ENCODE results near the gene TPD52L1. TPM values are rescaled to one million over a fixed set of nuclear protein-coding genes. Genes with fewer than 3 reads are reported as not detected.

Gene TPD52L1
- total RNA-seq, 1 donor from 2014 or later = not detected

GRCh38 chr6:125151700-125152099 lies 1.9 kb upstream of the TPD52L1 start:
- Mint-ChIP-seq H3K4me3 (ENCODE audit: unreplicated experiment) (no peak overlapping the region), H3K27me3 (ENCODE audit: unreplicated experiment) (peaks cover 2% of the 10 kb centered on the region), H3K9me3 (ENCODE audit: unreplicated experiment) (peaks cover 1% of the 10 kb centered on the region), H3K27ac (ENCODE audit: unreplicated experiment) (no peak overlapping the region), H3K4me1 (ENCODE audit: low read depth, unreplicated experiment) (no peaks in the 10 kb centered on the region), H3K36me3 (ENCODE audit: unreplicated experiment) (no peaks in the 10 kb centered on the region)
- DNase-seq = no peak
- TF ChIP-seq CTCF (IDR thresholded peaks at IDR 0.05; ENCODE audit: partially characterized antibody, unreplicated experiment) = no peak

- Mint-ChIP-seq H3K4me3 (ENCODE audit: unreplicated experiment) (peak overlapping the region; percentile 86), H3K27me3 (ENCODE audit: unreplicated experiment) (peaks cover 2% of the 10 kb centered on the region), H3K36me3 (ENCODE audit: unreplicated experiment) (no peaks in the 10 kb centered on the region), H3K4me1 (ENCODE audit: low read depth, unreplicated experiment) (no peaks in the 10 kb centered on the region), H3K27ac (ENCODE audit: unreplicated experiment) (no peak overlapping the region), H3K9me3 (ENCODE audit: unreplicated experiment) (peaks cover 1% of the 10 kb centered on the region)
- no peak for TF ChIP-seq CTCF (IDR thresholded peaks at IDR 0.05; ENCODE audit: partially characterized antibody, unreplicated experiment)
- peak; percentile 34 for DNase-seq
Observed at GRCh38 chr6:125154118-125154760, 666 bp downstream of the TPD52L1 start.

- Mint-ChIP-seq H3K9me3 (ENCODE audit: unreplicated experiment) (peaks cover 1% of the 10 kb centered on the region), H3K27ac (ENCODE audit: unreplicated experiment) (no peak overlapping the region), H3K4me1 (ENCODE audit: low read depth, unreplicated experiment) (no peaks in the 10 kb centered on the region), H3K4me3 (ENCODE audit: unreplicated experiment) (peak overlapping the region; percentile 68), H3K36me3 (ENCODE audit: unreplicated experiment) (no peaks in the 10 kb centered on the region), H3K27me3 (ENCODE audit: unreplicated experiment) (peaks cover 2% of the 10 kb centered on the region)
- DNase-seq = no peak
- TF ChIP-seq CTCF (IDR thresholded peaks at IDR 0.05; ENCODE audit: partially characterized antibody, unreplicated experiment) = peak; percentile 17
Observed at GRCh38 chr6:125154761-125155135, 1.2 kb downstream of the TPD52L1 start.

- Mint-ChIP-seq H3K27ac (ENCODE audit: unreplicated experiment) (no peak overlapping the region), H3K4me1 (ENCODE audit: low read depth, unreplicated experiment) (no peaks in the 10 kb centered on the region), H3K36me3 (ENCODE audit: unreplicated experiment) (no peaks in the 10 kb centered on the region), H3K9me3 (ENCODE audit: unreplicated experiment) (peaks cover 1% of the 10 kb centered on the region), H3K27me3 (ENCODE audit: unreplicated experiment) (peaks cover 2% of the 10 kb centered on the region), H3K4me3 (ENCODE audit: unreplicated experiment) (no peak overlapping the region)
- no peak for DNase-seq
- no peak for TF ChIP-seq CTCF (IDR thresholded peaks at IDR 0.05; ENCODE audit: partially characterized antibody, unreplicated experiment)
Observed at GRCh38 chr6:125155344-125155743, 1.8 kb downstream of the TPD52L1 start.

GRCh38 chr6:125156496-125156895 lies 2.9 kb downstream of the TPD52L1 start:
- no peaks in the 10 kb centered on the region for H3K4me1 Mint-ChIP-seq (ENCODE audit: low read depth, unreplicated experiment)
- H3K36me3 Mint-ChIP-seq (ENCODE audit: unreplicated experiment) = no peaks in the 10 kb centered on the region
- no peak overlapping the region for H3K27ac Mint-ChIP-seq (ENCODE audit: unreplicated experiment)
- no peak overlapping the region for H3K4me3 Mint-ChIP-seq (ENCODE audit: unreplicated experiment)
- no peak for TF ChIP-seq CTCF (IDR thresholded peaks at IDR 0.05; ENCODE audit: partially characterized antibody, unreplicated experiment)
- H3K27me3 Mint-ChIP-seq (ENCODE audit: unreplicated experiment) = peaks cover 6% of the 10 kb centered on the region
- peaks cover 1% of the 10 kb centered on the region for H3K9me3 Mint-ChIP-seq (ENCODE audit: unreplicated experiment)
- DNase-seq = no peak
